Measurements from ENCODE around the gene CD84. TPM values are rescaled to one million over a fixed set of nuclear protein-coding genes. Genes with fewer than 3 reads are reported as not detected.

Gene CD84
- polyA plus RNA-seq, 1 of the 3 experiments (the other 2 are of a cell fraction) = not detected

GRCh38 chr1:160504651-160505050 lies 74.6 kb downstream of the CD84 start:
- H3K79me2 ChIP-seq (ENCODE audit: insufficient read depth) = no peaks in the 10 kb centered on the region
- H3K27me3 ChIP-seq (ENCODE audit: insufficient read depth) = no peaks in the 10 kb centered on the region
- no peaks in the 10 kb centered on the region for H3F3A ChIP-seq (replicated peaks; ENCODE audit: insufficient read depth)
- no peaks in the 10 kb centered on the region for H4K20me1 ChIP-seq (ENCODE audit: insufficient read depth)
- no peaks in the 10 kb centered on the region for H3K4me1 ChIP-seq (ENCODE audit: control insufficient read depth in 1 of 2, insufficient read depth in 2 of 2, low read depth in 1 of 2, low read length in 1 of 2)
- H3K4me3 ChIP-seq (ENCODE audit: low read depth in 2 of 2, low read length in 1 of 2) = no peak overlapping the region
- H3K27ac ChIP-seq (ENCODE audit: low read depth in 2 of 2, low read length in 1 of 2) = no peak overlapping the region
- TF ChIP-seq GABPA (IDR thresholded peaks at IDR 0.05; ENCODE audit: low read depth) = no peak
- POLR2A ChIA-PET = no interaction called here
- 7% methylated on average over 2 of the region's 2 CpGs for WGBS (ENCODE audit: low lambda C conversion rate)
- H3K9me3 ChIP-seq = no peaks in the 10 kb centered on the region
- H2AFZ ChIP-seq (ENCODE audit: low read depth) = no peak overlapping the region
- H3K9me2 ChIP-seq = no peaks in the 10 kb centered on the region
- H3K9ac ChIP-seq = no peak overlapping the region
- H3K4me2 ChIP-seq = no peak overlapping the region
- CTCF ChIA-PET = no interaction called here
- DNase-seq = no peak
- H3K36me3 ChIP-seq (replicated peaks in 1 of 2; ENCODE audit: control insufficient read depth in 1 of 2, insufficient read depth in 2 of 2, low read length in 1 of 2) = no peaks in the 10 kb centered on the region

- no peaks in the 10 kb centered on the region for H3F3A ChIP-seq (replicated peaks; ENCODE audit: insufficient read depth)
- DNase-seq = no peak
- no peak for TF ChIP-seq CHD2 (IDR thresholded peaks at IDR 0.05; ENCODE audit: low read length, partially characterized antibody)
- no peak for TF ChIP-seq EP300 (IDR thresholded peaks at IDR 0.05; ENCODE audit: borderline replicate concordance in 1 of 2, low read depth in 1 of 2, low read length in 1 of 2)
- no peak for TF ChIP-seq ZBTB33 (IDR thresholded peaks at IDR 0.05; ENCODE audit: borderline replicate concordance, low read depth)
- no peak for TF ChIP-seq GABPA (IDR thresholded peaks at IDR 0.05; ENCODE audit: low read depth)
- no peak for TF ChIP-seq SMC3 (IDR thresholded peaks at IDR 0.05; ENCODE audit: low read depth, low read length)
- TF ChIP-seq TCF12 (IDR thresholded peaks at IDR 0.05) = no peak
- TF ChIP-seq, protein P1, sequence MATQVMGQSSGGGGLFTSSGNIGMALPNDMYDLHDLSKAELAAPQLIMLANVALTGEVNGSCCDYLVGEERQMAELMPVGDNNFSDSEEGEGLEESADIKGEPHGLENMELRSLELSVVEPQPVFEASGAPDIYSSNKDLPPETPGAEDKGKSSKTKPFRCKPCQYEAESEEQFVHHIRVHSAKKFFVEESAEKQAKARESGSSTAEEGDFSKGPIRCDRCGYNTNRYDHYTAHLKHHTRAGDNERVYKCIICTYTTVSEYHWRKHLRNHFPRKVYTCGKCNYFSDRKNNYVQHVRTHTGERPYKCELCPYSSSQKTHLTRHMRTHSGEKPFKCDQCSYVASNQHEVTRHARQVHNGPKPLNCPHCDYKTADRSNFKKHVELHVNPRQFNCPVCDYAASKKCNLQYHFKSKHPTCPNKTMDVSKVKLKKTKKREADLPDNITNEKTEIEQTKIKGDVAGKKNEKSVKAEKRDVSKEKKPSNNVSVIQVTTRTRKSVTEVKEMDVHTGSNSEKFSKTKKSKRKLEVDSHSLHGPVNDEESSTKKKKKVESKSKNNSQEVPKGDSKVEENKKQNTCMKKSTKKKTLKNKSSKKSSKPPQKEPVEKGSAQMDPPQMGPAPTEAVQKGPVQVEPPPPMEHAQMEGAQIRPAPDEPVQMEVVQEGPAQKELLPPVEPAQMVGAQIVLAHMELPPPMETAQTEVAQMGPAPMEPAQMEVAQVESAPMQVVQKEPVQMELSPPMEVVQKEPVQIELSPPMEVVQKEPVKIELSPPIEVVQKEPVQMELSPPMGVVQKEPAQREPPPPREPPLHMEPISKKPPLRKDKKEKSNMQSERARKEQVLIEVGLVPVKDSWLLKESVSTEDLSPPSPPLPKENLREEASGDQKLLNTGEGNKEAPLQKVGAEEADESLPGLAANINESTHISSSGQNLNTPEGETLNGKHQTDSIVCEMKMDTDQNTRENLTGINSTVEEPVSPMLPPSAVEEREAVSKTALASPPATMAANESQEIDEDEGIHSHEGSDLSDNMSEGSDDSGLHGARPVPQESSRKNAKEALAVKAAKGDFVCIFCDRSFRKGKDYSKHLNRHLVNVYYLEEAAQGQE (IDR thresholded peaks at IDR 0.05; ENCODE audit: low read depth, low read length) = no peak
- no peak for TF ChIP-seq GATA2 (CRISPR knock-in tag; IDR thresholded peaks at IDR 0.05)
- TF ChIP-seq MEF2A (IDR thresholded peaks at IDR 0.05; ENCODE audit: borderline replicate concordance, low read depth) = no peak
- no peak for TF ChIP-seq ELF1 (IDR thresholded peaks at IDR 0.05)
- no peak for TF ChIP-seq FOXJ3 (CRISPR knock-in tag; IDR thresholded peaks at IDR 0.05)
- TF ChIP-seq TAF1 (IDR thresholded peaks at IDR 0.05; ENCODE audit: borderline replicate concordance, low read depth, low read length) = no peak
- WGBS (ENCODE audit: low lambda C conversion rate) = 43% methylated on average over 6 of the region's 6 CpGs
- no peaks in the 10 kb centered on the region for H3K9me2 ChIP-seq
- H3K27ac ChIP-seq (ENCODE audit: low read depth in 2 of 2, low read length in 1 of 2) = no peak overlapping the region
- no peaks in the 10 kb centered on the region for H4K20me1 ChIP-seq (ENCODE audit: insufficient read depth)
- H3K4me3 ChIP-seq (ENCODE audit: low read depth in 2 of 2, low read length in 1 of 2) = no peak overlapping the region
- no peak overlapping the region for H2AFZ ChIP-seq (ENCODE audit: low read depth)
- H3K27me3 ChIP-seq (ENCODE audit: insufficient read depth) = no peaks in the 10 kb centered on the region
- no peak overlapping the region for H3K4me2 ChIP-seq
- ChIA-PET CTCF (no interaction called here), POLR2A (no interaction called here)
- H3K36me3 ChIP-seq (replicated peaks in 1 of 2; ENCODE audit: control insufficient read depth in 1 of 2, insufficient read depth in 2 of 2, low read length in 1 of 2) = no peaks in the 10 kb centered on the region
- no peak overlapping the region for H3K9ac ChIP-seq
- H3K4me1 ChIP-seq (ENCODE audit: control insufficient read depth in 1 of 2, insufficient read depth in 2 of 2, low read depth in 1 of 2, low read length in 1 of 2) = no peaks in the 10 kb centered on the region
- H3K79me2 ChIP-seq (ENCODE audit: insufficient read depth) = no peaks in the 10 kb centered on the region
- no peaks in the 10 kb centered on the region for H3K9me3 ChIP-seq
Observed at GRCh38 chr1:160503087-160503486, 76.2 kb downstream of the CD84 start.
